ENCODE measurements around the gene PLXNA4.

GRCh38 chr7:132261327-132262159 is 314.7 kb downstream of the PLXNA4 start:
- TF ChIP-seq CTCF (IDR thresholded peaks at IDR 0.05) (no peak), REST (IDR thresholded peaks at IDR 0.05; ENCODE audit: insufficient read depth in 1 of 2, low read depth in 2 of 2, low read length in 1 of 2) (no peak), POLR2AphosphoS5 (IDR thresholded peaks at IDR 0.05; ENCODE audit: low read depth, low read length) (no peak), TCF7L2 (IDR thresholded peaks at IDR 0.05; ENCODE audit: low read depth, low read length) (no peak), SIN3A (IDR thresholded peaks at IDR 0.05; ENCODE audit: borderline replicate concordance, insufficient read depth, low read depth, low read length) (no peak)

Data from Panc1 (cell line).